SK-N-SH (cell line): ENCODE results near the gene RHBG. TPM values are rescaled to one million over a fixed set of nuclear protein-coding genes. Genes with fewer than 3 reads are reported as not detected.

Source experiments
- CTCF ChIA-PET: fragments of 300-600, 350-600 bp; formaldehyde crosslinking; extraction: SDS; loops from one replicate; lab custom pipeline; 2021; lab: Yijun Ruan, JAX
- POLR2A ChIA-PET: fragments of 350-600 bp; sonication (Branson Sonifier 250); formaldehyde crosslinking; extraction: SDS; loops from one replicate; lab custom pipeline; 2020; ENCODE audit warnings: antibody characterized with exemption, inconsistent platforms; lab: Yijun Ruan, JAX
- DNase-seq: peaks from one replicate; pipeline ENCODE4 v3.0.0; 2012
- H2AFZ ChIP-seq: fragments of 200-600 bp; sonication (generic); 2 replicates; pipeline ENCODE4 v1.8.1; 2016; ENCODE audit warnings: antibody characterized with exemption, mild to moderate bottlenecking, low read depth
- H3F3A ChIP-seq: fragments of 200-600 bp; sonication (generic); replicated peaks from 2 replicates; pipeline ENCODE3; 2016; ENCODE audit warnings: antibody characterized with exemption, mild to moderate bottlenecking; ENCODE audit not compliant: insufficient read depth
- H3K27ac ChIP-seq, 2 experiments: fragments of 200-500 bp in 1 of 2; fragments of 200-600 bp in 1 of 2; sonication (Bioruptor generic) in 1 of 2; sonication (generic), shearing (Covaris generic) in 1 of 2; 2 replicates each; pipeline versions ENCODE4 v1.5.1 to v1.6.1; 2014 to 2016; ENCODE audit warnings: low read depth in 2 of 2, inconsistent platforms in 1 of 2, low read length in 1 of 2, mild to moderate bottlenecking in 1 of 2, mixed read lengths in 1 of 2
- H3K27me3 ChIP-seq: fragments of 200-600 bp; sonication (generic), shearing (Covaris generic); 2 replicates; pipeline ENCODE4 v1.6.1; 2016; ENCODE audit warnings: mixed run types; ENCODE audit not compliant: insufficient read depth
- H3K36me3 ChIP-seq, 2 experiments: fragments of 200-500 bp in 1 of 2; fragments of 200-600 bp in 1 of 2; sonication (Bioruptor generic) in 1 of 2; sonication (generic) in 1 of 2; replicated peaks in 1 of 2; 2 replicates each; pipeline versions ENCODE3 to v1.5.1; 2014 to 2016; ENCODE audit warnings: low read length in 1 of 2, mild to moderate bottlenecking in 1 of 2; ENCODE audit not compliant: insufficient read depth in 2 of 2, control insufficient read depth in 1 of 2
- H3K4me1 ChIP-seq, 2 experiments: fragments of 200-500 bp in 1 of 2; fragments of 200-600 bp in 1 of 2; sonication (Bioruptor generic) in 1 of 2; sonication (generic), shearing (Covaris generic) in 1 of 2; 2 replicates each; pipeline versions ENCODE4 v1.5.1 to v1.6.1; 2014 to 2016; ENCODE audit warnings: low read depth in 1 of 2, low read length in 1 of 2, mixed run types in 1 of 2; ENCODE audit not compliant: insufficient read depth in 2 of 2, control insufficient read depth in 1 of 2
- H3K4me2 ChIP-seq: fragments of 200-600 bp; sonication (generic), shearing (Covaris generic); 2 replicates; pipeline ENCODE4 v1.6.1; 2017; ENCODE audit warnings: mixed run types
- H3K4me3 ChIP-seq, 2 experiments: fragments of 200-500 bp in 1 of 2; fragments of 200-600 bp in 1 of 2; sonication (Bioruptor generic) in 1 of 2; sonication (generic), shearing (Covaris generic) in 1 of 2; 2 replicates each; pipeline versions ENCODE4 v1.5.1 to v1.8.1; 2014 to 2016; ENCODE audit warnings: low read depth in 2 of 2, inconsistent platforms in 1 of 2, low read length in 1 of 2, mild to moderate bottlenecking in 1 of 2, mixed read lengths in 1 of 2, moderate library complexity in 1 of 2
- H3K79me2 ChIP-seq: fragments of 200-600 bp; sonication (generic); 2 replicates; pipeline ENCODE4 v1.8.1; 2017; ENCODE audit warnings: mild to moderate bottlenecking; ENCODE audit not compliant: insufficient read depth
- H3K9ac ChIP-seq: fragments of 200-600 bp; sonication (generic); 2 replicates; pipeline ENCODE4 v1.6.1; 2017; ENCODE audit warnings: mixed run types
- H3K9me2 ChIP-seq: fragments of 200-600 bp; sonication (generic); 2 replicates; pipeline ENCODE4 v1.6.1; 2017; ENCODE audit warnings: mixed run types
- H3K9me3 ChIP-seq: fragments of 200-600 bp; sonication (generic); 2 replicates; pipeline ENCODE4 v1.6.1; 2017; ENCODE audit warnings: mixed run types, mild to moderate bottlenecking, moderate library complexity
- H4K20me1 ChIP-seq: fragments of 200-600 bp; sonication (generic); 2 replicates; pipeline ENCODE4 v1.6.1; 2017; ENCODE audit warnings: mild to moderate bottlenecking, mixed run types; ENCODE audit not compliant: insufficient read depth
- CHD2 ChIP-seq: fragments of 150-350 bp; IDR thresholded peaks from 2 replicates; pipeline ENCODE4 v1.6.1; 2018; ENCODE audit warnings: low read length; ENCODE audit not compliant: partially characterized antibody
- ELF1 ChIP-seq: IDR thresholded peaks from 2 replicates; pipeline ENCODE4 v1.4.0; 2012
- FOXJ3 ChIP-seq: sonication (generic); formaldehyde crosslinking; IDR thresholded peaks from 2 replicates; pipeline ENCODE4 v1.5.1; 2020; ENCODE audit warnings: mild to moderate bottlenecking, missing genetic modification reagents
- MXI1 ChIP-seq: IDR thresholded peaks from 2 replicates; pipeline ENCODE4 v1.6.1; 2012; ENCODE audit warnings: mild to moderate bottlenecking, low read depth, low read length, improper control_type of control experiment
- NFIC ChIP-seq: IDR thresholded peaks from 2 replicates; pipeline ENCODE4 v1.4.0; 2012; ENCODE audit warnings: borderline replicate concordance
- POLR2AphosphoS5 ChIP-seq: IDR thresholded peaks from 2 replicates; pipeline ENCODE4 v1.6.1; 2012; ENCODE audit warnings: low read depth, low read length
- RAD21 ChIP-seq: IDR thresholded peaks from 2 replicates; pipeline ENCODE4 v1.6.1; 2012; ENCODE audit warnings: mild to moderate bottlenecking, low read length
- RCOR1 ChIP-seq: fragments of 150-350 bp; IDR thresholded peaks from 2 replicates; pipeline ENCODE4 v1.6.1; 2017; ENCODE audit warnings: antibody characterized with exemption, low read length
- RFX5 ChIP-seq: IDR thresholded peaks from 2 replicates; pipeline ENCODE4 v1.6.1; 2012; ENCODE audit warnings: mild to moderate bottlenecking, improper control_type of control experiment, low read length
- WGBS: methylation state at CpG from one replicate; pipeline ENCODE4 v1.1.6; 2017; ENCODE audit warnings: low lambda C conversion rate; 5-methylcytosine and 5-hydroxymethylcytosine counted together
- polyA plus RNA-seq, 3 experiments: library from polyadenylated mRNA; depleted of rRNA; stranded (reverse); fragments of >200 nt; gene quantifications; 2 replicates each; pipeline ENCODE4 v1.2.3, GENCODE V29; 2012

Gene RHBG
- polyA plus RNA-seq, 1 of the 3 experiments (the other 2 are of a cell fraction), result 0.18 TPM

- no peaks in the 10 kb centered on the region for H3K9me2 ChIP-seq
- no peaks in the 10 kb centered on the region for H3K36me3 ChIP-seq
- H3K4me2 ChIP-seq, result peak overlapping the region; percentile 69
- H3K27me3 ChIP-seq, result peaks cover 53% of the 10 kb centered on the region
- ChIA-PET POLR2A (interaction anchor here (0.7 to 1.4 kb wide), 4 partner anchors 9 to 79 kb away, joined by 3 to 4 read pairs (median 3); partner anchors contain the start of gene MEF2D), CTCF (interaction anchor here (0.9 to 29.5 kb wide), 6 partner anchors 9 to 77 kb away, joined by 3 to 412 read pairs (median 4); no protein-coding TSS in a partner anchor)
- peaks cover 11 to 28% of the 10 kb centered on the region in 2 experiments; a peak in 3 of 4 replicates for H3K4me1 ChIP-seq
- H2AFZ ChIP-seq, result peak overlapping the region; percentile 78
- peak; percentile 98 for DNase-seq
- no peak overlapping the region for H3K9ac ChIP-seq
- no peaks in the 10 kb centered on the region for H3K79me2 ChIP-seq
- H3K27ac ChIP-seq, result peak overlapping the region in 1 of 2 experiments; percentile 34; a peak in 1 of 4 replicates
- no peaks in the 10 kb centered on the region for H4K20me1 ChIP-seq
- peaks cover 4% of the 10 kb centered on the region for H3F3A ChIP-seq
- WGBS, result 1% methylated on average over 39 of the region's 69 CpGs
- H3K4me3 ChIP-seq, result peak overlapping the region; percentile 10 to 48; a peak in 3 of 4 replicates
- H3K9me3 ChIP-seq, result no peaks in the 10 kb centered on the region
- TF ChIP-seq RFX5 (peak; percentile 46; the same call in 1 of the 2 replicates), RCOR1 (no peak), FOXJ3 (CRISPR knock-in tag) (0 out of 2 replicates have a peak, but pooled peaks have one; percentile 11), CHD2 (peak; percentile 47), POLR2AphosphoS5 (peak; percentile 39; the same call in 1 of the 2 replicates), MXI1 (peak; percentile 47; the same call in 1 of the 2 replicates)
- TF ChIP-seq, all 33 proteins: peak for 5
Measured at GRCh38 chr1:156421062-156421938, 52.3 kb downstream of the RHBG start.

- POLR2A ChIA-PET, result interaction anchor here (0.7 to 1.4 kb wide), 4 partner anchors 8 to 79 kb away, joined by 3 to 4 read pairs (median 3); partner anchors contain the start of gene MEF2D
- TF ChIP-seq NFIC (no peak), RCOR1 (no peak), RAD21 (no peak), ELF1 (no peak)
- TF ChIP-seq, all 33 proteins: peak for 0
- Histone ChIP-seq H3K27ac (no peak overlapping the region), H3K4me1 (peaks cover 11 to 28% of the 10 kb centered on the region in 2 experiments; a peak in 3 of 4 replicates), H3K4me3 (peak overlapping the region; percentile 10 to 48; a peak in 2 of 4 replicates), H3K4me2 (peak overlapping the region; percentile 69), H4K20me1 (no peaks in the 10 kb centered on the region), H3K36me3 (no peaks in the 10 kb centered on the region), H3K9ac (no peak overlapping the region), H3F3A (peaks cover 4% of the 10 kb centered on the region), H3K9me3 (no peaks in the 10 kb centered on the region), H3K79me2 (no peaks in the 10 kb centered on the region), H3K27me3 (peaks cover 60% of the 10 kb centered on the region), H2AFZ (no peak overlapping the region; the same call in 1 of the 2 replicates), H3K9me2 (no peaks in the 10 kb centered on the region)
- CTCF ChIA-PET, result interaction anchor here (0.9 to 29.5 kb wide), 6 partner anchors 8 to 77 kb away, joined by 3 to 412 read pairs (median 4); no protein-coding TSS in a partner anchor
- WGBS, result 56% methylated on average over 11 of the region's 12 CpGs
- no peak for DNase-seq
Measured at GRCh38 chr1:156421939-156422601, 53.1 kb downstream of the RHBG start.
